Kidney (tissue), 14 donors: ENCODE results near the gene TRAP1. TPM values are rescaled to one million over a fixed set of nuclear protein-coding genes. Genes with fewer than 3 reads are reported as not detected.

Source experiments
- DNase-seq, 5 donors: peaks; one replicate each; pipeline ENCODE4 v3.0.0-alpha.2; 2013 to 2020
- FAIRE-seq: peaks from 2 replicates; lab custom pipeline; 2012; peaks lifted over from hg19 to GRCh38; lab: Jason Lieb, UNC
- H3K27ac ChIP-seq, 2 donors: one replicate each; pipeline ENCODE4 v1.7.0; 2013; ENCODE audit warnings: low read depth in 2 of 2, low read length in 2 of 2, inconsistent platforms in 1 of 2
- H3K27me3 ChIP-seq: one replicate; pipeline ENCODE4 v1.7.1; 2013; ENCODE audit warnings: low read length, inconsistent platforms; ENCODE audit not compliant: control insufficient read depth, insufficient read depth
- H3K36me3 ChIP-seq, 3 donors: one replicate each; pipeline versions ENCODE4 v1.7.0 to v1.7.1; 2013; ENCODE audit warnings: low read length in 3 of 3, control low read depth in 1 of 3, inconsistent platforms in 1 of 3; ENCODE audit not compliant: insufficient read depth in 3 of 3, control insufficient read depth in 2 of 3
- H3K4me1 ChIP-seq, 3 donors: one replicate each; pipeline versions ENCODE4 v1.7.0 to v1.7.1; 2013; ENCODE audit warnings: low read length in 3 of 3, inconsistent platforms in 1 of 3, low read depth in 1 of 3; ENCODE audit not compliant: control insufficient read depth in 2 of 3, insufficient read depth in 2 of 3
- H3K4me3 ChIP-seq, 3 donors: one replicate each; pipeline versions ENCODE4 v1.7.0 to v1.8.1; 2013; ENCODE audit warnings: low read length in 3 of 3, control low read depth in 1 of 3, inconsistent platforms in 1 of 3
- H3K9ac ChIP-seq, 3 donors: one replicate each; pipeline versions ENCODE4 v1.7.0 to v1.7.1; 2013; ENCODE audit warnings: low read length in 3 of 3, control low read depth in 1 of 3, inconsistent platforms in 1 of 3
- H3K9me3 ChIP-seq, 3 donors: one replicate each; pipeline versions ENCODE4 v1.7.0 to v1.7.1; 2013; ENCODE audit warnings: low read length in 3 of 3, control low read depth in 1 of 3, inconsistent platforms in 1 of 3; ENCODE audit not compliant: control insufficient read depth in 2 of 3, insufficient read depth in 1 of 3
- CTCF ChIP-seq: IDR thresholded peaks from 3 replicates; pipeline ENCODE4 v1.5.1; 2012; ENCODE audit warnings: mild to moderate bottlenecking, moderate library complexity, borderline replicate concordance; ENCODE audit not compliant: insufficient read depth; ENCODE audit errors: extremely low read depth
- intact Hi-C: fragments of 100-400 bp; cut with DNase I; formaldehyde crosslinking; loops from one replicate; pipeline ENCODE4 v1.11.1; 2022
- polyA plus RNA-seq: library from polyadenylated mRNA; stranded (reverse); fragments of 350-450 nt; fragmentation: Illumina TruSeq; extraction: RNeasy Lipid Tissue Mini Kit (QIAGEN cat#74804); gene quantifications from one replicate; pipeline ENCODE4 v1.2.3, GENCODE V29; 2014; ENCODE audit warnings: low read depth, low replicate concordance; ENCODE audit not compliant: insufficient read depth
- total RNA-seq: library from RNA; stranded (reverse); fragmentation: NEBNext Ultra II Directional; extraction: Animal tissue kit (Norgen Biotek cat#: 25700); gene quantifications from one replicate; pipeline ENCODE4 v1.2.1, GENCODE V29; 2021
- donor health status: control.
- donor health status: control.
- donor health status: control.
- donor health status: control.
- donor health status: control.
- donor health status: DM: yes; HTN: yes; CAD: no.
- donor health status: Normal renal cell carcinoma (clear cell type).

The TRAP1 gene
- total and polyA plus RNA-seq, 2 donors from 2014 or later, result 86.3 to 88.8 TPM

GRCh38 chr16:3745751-3746355, 28.5 kb upstream of the TRAP1 start:
- DNase-seq (no peak), FAIRE-seq (no peak)
- TF ChIP-seq CTCF, result no peak
- Histone ChIP-seq H3K9me3 (no peaks in the 10 kb centered on the region), H3K4me1 (no peaks in the 10 kb centered on the region), H3K9ac (no peak overlapping the region), H3K27ac (no peak overlapping the region), H3K4me3 (no peak overlapping the region), H3K36me3 (peaks cover 9 to 55% (median 38%) of the 10 kb centered on the region in 3 donors), H3K27me3 (no peaks in the 10 kb centered on the region)
- intact Hi-C loops, result no loop called here

GRCh38 chr16:3744018-3744417, 26.7 kb upstream of the TRAP1 start:
- Histone ChIP-seq H3K27ac (no peak overlapping the region), H3K4me1 (no peaks in the 10 kb centered on the region), H3K9ac (no peak overlapping the region), H3K4me3 (no peak overlapping the region), H3K27me3 (no peaks in the 10 kb centered on the region), H3K9me3 (no peaks in the 10 kb centered on the region), H3K36me3 (peaks cover 10 to 63% (median 50%) of the 10 kb centered on the region in 3 donors)
- FAIRE-seq (no peak), DNase-seq (no peak)
- intact Hi-C loops, result no loop called here
- TF ChIP-seq CTCF, result no peak

- H3K4me1 ChIP-seq, result no peaks in the 10 kb centered on the region
- H3K9me3 ChIP-seq, result no peaks in the 10 kb centered on the region
- H3K27me3 ChIP-seq, result no peaks in the 10 kb centered on the region
- no peak for TF ChIP-seq CTCF
- no peak for FAIRE-seq
- H3K27ac ChIP-seq, result no peak overlapping the region
- no peak overlapping the region for H3K4me3 ChIP-seq
- DNase-seq, result no peak
- H3K9ac ChIP-seq, result no peak overlapping the region
- intact Hi-C loops, result no loop called here
- H3K36me3 ChIP-seq, result peaks cover 10 to 73% (median 62%) of the 10 kb centered on the region in 3 donors
Observed at GRCh38 chr16:3740934-3741333, 23.6 kb upstream of the TRAP1 start.

GRCh38 chr16:3740186-3740585, 22.9 kb upstream of the TRAP1 start:
- H3K9ac ChIP-seq, result no peak overlapping the region
- no peaks in the 10 kb centered on the region for H3K27me3 ChIP-seq
- peaks cover 11 to 72% (median 61%) of the 10 kb centered on the region in 3 donors for H3K36me3 ChIP-seq
- H3K27ac ChIP-seq, result no peak overlapping the region
- H3K4me1 ChIP-seq, result no peaks in the 10 kb centered on the region
- no peak overlapping the region for H3K4me3 ChIP-seq
- FAIRE-seq (no peak), DNase-seq (no peak)
- TF ChIP-seq CTCF, result no peak
- H3K9me3 ChIP-seq, result no peaks in the 10 kb centered on the region
- intact Hi-C loops, result no loop called here
